HUES48 (cell line): ENCODE measurements around the gene RXFP2.

Experiments used
- H3K27ac ChIP-seq: one replicate; pipeline ENCODE4 v1.7.0; 2013; ENCODE audit warnings: low read depth, low read length, inconsistent platforms
- H3K27me3 ChIP-seq: 2 replicates; pipeline ENCODE4 v1.6.1; 2013; ENCODE audit warnings: mild to moderate bottlenecking, low read length; ENCODE audit not compliant: control insufficient read depth, insufficient read depth
- H3K36me3 ChIP-seq: 2 replicates; pipeline ENCODE4 v1.6.1; 2013; ENCODE audit warnings: low read length; ENCODE audit not compliant: control insufficient read depth, insufficient read depth
- H3K4me1 ChIP-seq: 2 replicates; pipeline ENCODE4 v1.6.1; 2013; ENCODE audit warnings: mild to moderate bottlenecking, low read length; ENCODE audit not compliant: control insufficient read depth, insufficient read depth
- H3K4me3 ChIP-seq: 2 replicates; pipeline ENCODE4 v1.5.1; 2013; ENCODE audit warnings: mild to moderate bottlenecking, low read depth, low read length
- H3K9ac ChIP-seq: 2 replicates; pipeline ENCODE4 v1.6.1; 2013; ENCODE audit warnings: mild to moderate bottlenecking, low read depth, low read length, moderate library complexity
- H3K9me3 ChIP-seq: 2 replicates; pipeline ENCODE4 v1.6.1; 2013; ENCODE audit warnings: low read length; ENCODE audit not compliant: control insufficient read depth, insufficient read depth

RXFP2 gene

GRCh38 chr13:31733647-31734046 is 5.7 kb upstream of the RXFP2 start:
- H3K9me3 ChIP-seq = no peaks in the 10 kb centered on the region
- no peak overlapping the region for H3K4me3 ChIP-seq
- H3K9ac ChIP-seq = no peak overlapping the region
- no peak overlapping the region for H3K27ac ChIP-seq
- no peaks in the 10 kb centered on the region for H3K36me3 ChIP-seq
- no peaks in the 10 kb centered on the region for H3K27me3 ChIP-seq
- H3K4me1 ChIP-seq = 0 out of 2 replicates have a peak, but pooled peaks cover 3% of the 10 kb centered on the region

GRCh38 chr13:31742097-31742734 is 2.9 kb downstream of the RXFP2 start:
- Histone ChIP-seq H3K27ac (no peak overlapping the region), H3K4me1 (peaks cover 6% of the 10 kb centered on the region; the same call in 1 of the 2 replicates), H3K9me3 (no peaks in the 10 kb centered on the region), H3K9ac (no peak overlapping the region), H3K36me3 (no peaks in the 10 kb centered on the region), H3K27me3 (no peaks in the 10 kb centered on the region), H3K4me3 (no peak overlapping the region)

GRCh38 chr13:31747291-31747690 is 8.0 kb downstream of the RXFP2 start:
- Histone ChIP-seq H3K4me1 (no peaks in the 10 kb centered on the region), H3K27ac (no peak overlapping the region), H3K36me3 (no peaks in the 10 kb centered on the region), H3K27me3 (no peaks in the 10 kb centered on the region), H3K9me3 (no peaks in the 10 kb centered on the region), H3K9ac (no peak overlapping the region), H3K4me3 (no peak overlapping the region)

GRCh38 chr13:31747966-31748365 is 8.6 kb downstream of the RXFP2 start:
- no peak overlapping the region for H3K4me3 ChIP-seq
- H3K27me3 ChIP-seq = no peaks in the 10 kb centered on the region
- H3K27ac ChIP-seq = no peak overlapping the region
- H3K9me3 ChIP-seq = no peaks in the 10 kb centered on the region
- H3K4me1 ChIP-seq = no peaks in the 10 kb centered on the region
- no peaks in the 10 kb centered on the region for H3K36me3 ChIP-seq
- H3K9ac ChIP-seq = no peak overlapping the region

GRCh38 chr13:31749929-31750328 is 10.6 kb downstream of the RXFP2 start:
- H3K9ac ChIP-seq = no peak overlapping the region
- no peak overlapping the region for H3K27ac ChIP-seq
- H3K4me1 ChIP-seq = no peaks in the 10 kb centered on the region

GRCh38 chr13:31755211-31755610 is 15.9 kb downstream of the RXFP2 start:
- Histone ChIP-seq H3K27ac (no peak overlapping the region), H3K36me3 (no peaks in the 10 kb centered on the region), H3K4me1 (no peaks in the 10 kb centered on the region), H3K9me3 (no peaks in the 10 kb centered on the region), H3K27me3 (no peaks in the 10 kb centered on the region), H3K9ac (no peak overlapping the region), H3K4me3 (no peak overlapping the region)

More at GRCh38 chr13:31749929-31750328, 10.6 kb downstream of the RXFP2 start:
- no peaks in the 10 kb centered on the region for H3K36me3 ChIP-seq
- H3K27me3 ChIP-seq = no peaks in the 10 kb centered on the region
- H3K9me3 ChIP-seq = no peaks in the 10 kb centered on the region
- no peak overlapping the region for H3K4me3 ChIP-seq

GRCh38 chr13:31755803-31756212 is 16.5 kb downstream of the RXFP2 start:
- H3K4me3 ChIP-seq = no peak overlapping the region
- no peak overlapping the region for H3K9ac ChIP-seq
- no peaks in the 10 kb centered on the region for H3K9me3 ChIP-seq
- no peaks in the 10 kb centered on the region for H3K36me3 ChIP-seq
- no peak overlapping the region for H3K27ac ChIP-seq
- no peaks in the 10 kb centered on the region for H3K4me1 ChIP-seq
- H3K27me3 ChIP-seq = no peaks in the 10 kb centered on the region

GRCh38 chr13:31756346-31756745 is 17.0 kb downstream of the RXFP2 start:
- Histone ChIP-seq H3K36me3 (no peaks in the 10 kb centered on the region), H3K9ac (no peak overlapping the region), H3K9me3 (no peaks in the 10 kb centered on the region), H3K4me1 (no peaks in the 10 kb centered on the region), H3K27ac (no peak overlapping the region), H3K4me3 (no peak overlapping the region), H3K27me3 (no peaks in the 10 kb centered on the region)

GRCh38 chr13:31761951-31762350 is 22.6 kb downstream of the RXFP2 start:
- no peak overlapping the region for H3K4me3 ChIP-seq
- no peak overlapping the region for H3K9ac ChIP-seq
- peaks cover 18% of the 10 kb centered on the region for H3K4me1 ChIP-seq
- H3K27ac ChIP-seq = no peak overlapping the region
- no peaks in the 10 kb centered on the region for H3K9me3 ChIP-seq
- no peaks in the 10 kb centered on the region for H3K36me3 ChIP-seq
- H3K27me3 ChIP-seq = no peaks in the 10 kb centered on the region

- H3K27me3 ChIP-seq = no peaks in the 10 kb centered on the region
- no peak overlapping the region for H3K9ac ChIP-seq
- H3K4me3 ChIP-seq = no peak overlapping the region
- no peaks in the 10 kb centered on the region for H3K9me3 ChIP-seq
- no peaks in the 10 kb centered on the region for H3K36me3 ChIP-seq
- H3K27ac ChIP-seq = no peak overlapping the region
- peaks cover 18% of the 10 kb centered on the region for H3K4me1 ChIP-seq
Observed at GRCh38 chr13:31764556-31764955, 25.2 kb downstream of the RXFP2 start.

- Histone ChIP-seq H3K9me3 (no peaks in the 10 kb centered on the region), H3K27me3 (no peaks in the 10 kb centered on the region), H3K27ac (peak overlapping the region; percentile 76), H3K4me1 (peaks cover 18% of the 10 kb centered on the region), H3K36me3 (no peaks in the 10 kb centered on the region), H3K9ac (no peak overlapping the region), H3K4me3 (no peak overlapping the region)
Observed at GRCh38 chr13:31765138-31765785, 25.9 kb downstream of the RXFP2 start.
